K562 (cell line): ENCODE results near the gene B3GALT6. TPM values are rescaled to one million over a fixed set of nuclear protein-coding genes. Genes with fewer than 3 reads are reported as not detected.
A peak's percentile ranks its signal among the peaks of the same experiment; 100 is the strongest.

Source experiments
- GATAD2B ChIP-seq: fragments of 450-650 bp; IDR thresholded peaks from 2 replicates; pipeline ENCODE4 v1.6.1; 2017; ENCODE audit warnings: mild to moderate bottlenecking, borderline replicate concordance
- MAX ChIP-seq: sonication (generic); formaldehyde crosslinking; IDR thresholded peaks from 2 replicates; pipeline ENCODE4 v1.9.0; 2022; ENCODE audit warnings: mild to moderate bottlenecking, missing genetic modification reagents
- SIN3B ChIP-seq: fragments of 450-650 bp; IDR thresholded peaks from 2 replicates; pipeline ENCODE4 v1.6.1; 2017; ENCODE audit warnings: low read depth, mild to moderate bottlenecking, moderate library complexity
- TAF15 ChIP-seq: fragments of 200-400 bp; formaldehyde crosslinking; IDR thresholded peaks from 2 replicates; pipeline ENCODE4 v1.6.1; 2017; ENCODE audit warnings: mild to moderate bottlenecking, low read depth, low read length, moderate library complexity
- THAP12 ChIP-seq: fragments of 250-450 bp; sonication (Bioruptor Pico); IDR thresholded peaks from 2 replicates; pipeline ENCODE4 v1.9.0; 2021; ENCODE audit warnings: mild to moderate bottlenecking, inconsistent platforms
- THRA ChIP-seq: fragments of 450-650 bp; IDR thresholded peaks from 2 replicates; pipeline ENCODE4 v1.6.1; 2017; ENCODE audit warnings: mild to moderate bottlenecking, moderate library complexity
- ZBTB17 ChIP-seq: fragments of 450-650 bp; formaldehyde crosslinking; IDR thresholded peaks from 2 replicates; pipeline ENCODE4 v1.4.0; 2020; ENCODE audit warnings: mild to moderate bottlenecking
- ZBTB40 ChIP-seq, 2 experiments: fragments of 450-650 bp in 1 of 2; sonication (generic) in 1 of 2; formaldehyde crosslinking in 1 of 2; IDR thresholded peaks; 2 replicates each; pipeline versions ENCODE4 v1.7.1 to v1.9.0; 2016 to 2022; ENCODE audit warnings: inconsistent platforms in 1 of 2, mild to moderate bottlenecking in 1 of 2, missing genetic modification reagents in 1 of 2
- ZNF280A ChIP-seq: fragments of 450-650 bp; IDR thresholded peaks from 2 replicates; pipeline ENCODE4 v1.6.1; 2018; ENCODE audit warnings: mild to moderate bottlenecking, low read depth; ENCODE audit not compliant: partially characterized antibody
- polyA plus RNA-seq, 8 experiments: library from polyadenylated mRNA; depleted of rRNA in 4 of 8; stranded (reverse) in 5 of 8; unstranded in 3 of 8; fragments of >200 nt; fragmentation: Nextera tagmentation in 2 of 8; fragmentation: Illumina TruSeq in 1 of 8; extraction: Ambion mirVana in 2 of 8; extraction: Trizol in 1 of 8; gene quantifications; 2 replicates each; pipeline versions ENCODE4 v1.2.1 to v1.2.3, GENCODE V29; 2011 to 2014; ENCODE audit warnings: inconsistent platforms in 1 of 8, missing spikeins in 1 of 8
- total RNA-seq, 7 experiments: library from RNA; depleted of rRNA in 6 of 7; stranded (reverse); fragments of >200 nt in 6 of 7; fragmentation: Illumina TruSeq in 2 of 7; extraction: Trizol in 2 of 7; gene quantifications; 2 replicates each; pipeline versions ENCODE4 v1.2.1 to v1.2.3, GENCODE V29; 2011 to 2021; ENCODE audit warnings: low replicate concordance in 1 of 7

The B3GALT6 gene
- total and polyA plus RNA-seq, 9 of the 15 experiments (the other 6 are each of a cell fraction or from before 2014, with no cell fraction given), result 0.68 to 29.8 (median 9.9) TPM

- TF ChIP-seq THRA (no peak), THAP12 (CRISPR knock-in tag) (peak; percentile 99), MAX (CRISPR knock-in tag) (peak; percentile 54; the same call in 1 of the 2 replicates), TAF15 (no peak), ZNF280A (no peak), ZBTB40 (IDR thresholded peaks at IDR 0.05) (peak; percentile 95), ZBTB40 (CRISPR knock-in tag; IDR thresholded peaks at IDR 0.05) (no peak), SIN3B (peak; percentile 91), GATAD2B (no peak; the same call in 1 of the 2 replicates), ZBTB17 (no peak)
These were observed 41.7 kb downstream of the B3GALT6 start, which contains the start of gene UBE2J2 (continued) for GRCh38 chr1:1273512-1274298.
